ENCODE data around the gene VPS13D. TPM values are rescaled to one million over a fixed set of nuclear protein-coding genes. Genes with fewer than 3 reads are reported as not detected.

The VPS13D gene
- total RNA-seq, result 100 to 1,000 TPM in 1 of 4 donors, 10 to 100 TPM in 3; 33.2 to 115 (median 56.5) TPM

- intact Hi-C loops (cut with DNase I; ENCODE audit: low total_unique reads), result no loop called here
These were observed at the start of gene VPS13D for GRCh38 chr1:12229835-12230548. Gene VPS13D (plus strand): TSS chr1:12230030. CDS start chr1:12234267, 4,237 bp downstream.

GRCh38 chr1:12180315-12180714 lies 49.5 kb upstream of the VPS13D start:
- DNase-seq, result peak; percentile 56 to 68

More at GRCh38 chr1:12229835-12230548, at the start of gene VPS13D:
- Histone ChIP-seq H3K36me3 (no peaks in the 10 kb centered on the region), H3K4me1 (no peaks in the 10 kb centered on the region), H3K27ac (peak within 1 kb of the TSS; percentile 79 to 81), H3K9me3 (no peaks in the 10 kb centered on the region), H3K4me3 (peak within 1 kb of the TSS; percentile 93 to 100), H3K27me3 (no peaks in the 10 kb centered on the region)
- peak; percentile 72 to 80 for DNase-seq
- peak; percentile 82 to 99 (median 98) for TF ChIP-seq CTCF (IDR thresholded peaks at IDR 0.05)
- TF ChIP-seq POLR2A (IDR thresholded peaks at IDR 0.05), result peak in 1 of 2 donors; percentile 80

GRCh38 chr1:12180903-12181302 lies 48.9 kb upstream of the VPS13D start:
- intact Hi-C loops (cut with DNase I; ENCODE audit: low total_unique reads), result no loop called here
- peaks cover 0 to 28% of the 10 kb centered on the region in 2 donors for H3K4me1 ChIP-seq
- no peak overlapping the region for H3K4me3 ChIP-seq

More at GRCh38 chr1:12180315-12180714, 49.5 kb upstream of the VPS13D start:
- TF ChIP-seq POLR2A (IDR thresholded peaks at IDR 0.05) (no peak), CTCF (IDR thresholded peaks at IDR 0.05) (no peak)
- peak overlapping the region; percentile 83 to 90 for H3K27ac ChIP-seq
- H3K4me3 ChIP-seq, result no peak overlapping the region
- intact Hi-C loops (cut with DNase I; ENCODE audit: low total_unique reads), result no loop called here
- H3K27me3 ChIP-seq, result no peaks in the 10 kb centered on the region
- no peaks in the 10 kb centered on the region for H3K9me3 ChIP-seq
- H3K36me3 ChIP-seq, result no peaks in the 10 kb centered on the region
- peaks cover 0 to 22% of the 10 kb centered on the region in 2 donors for H3K4me1 ChIP-seq

GRCh38 chr1:12181568-12181967 lies 48.3 kb upstream of the VPS13D start:
- H3K36me3 ChIP-seq, result no peaks in the 10 kb centered on the region
- H3K4me1 ChIP-seq, result peaks cover 0 to 33% of the 10 kb centered on the region in 2 donors
- no peak overlapping the region for H3K4me3 ChIP-seq
- no peaks in the 10 kb centered on the region for H3K9me3 ChIP-seq
- no peaks in the 10 kb centered on the region for H3K27me3 ChIP-seq
- TF ChIP-seq CTCF (IDR thresholded peaks at IDR 0.05) (no peak), POLR2A (IDR thresholded peaks at IDR 0.05) (no peak)
- intact Hi-C loops (cut with DNase I; ENCODE audit: low total_unique reads), result no loop called here
- no peak for DNase-seq
- H3K27ac ChIP-seq, result peak overlapping the region; percentile 83 to 90

More at GRCh38 chr1:12180903-12181302, 48.9 kb upstream of the VPS13D start:
- H3K27me3 ChIP-seq, result no peaks in the 10 kb centered on the region
- no peak for DNase-seq
- no peaks in the 10 kb centered on the region for H3K9me3 ChIP-seq
- H3K27ac ChIP-seq, result peak overlapping the region; percentile 83 to 90
- TF ChIP-seq POLR2A (IDR thresholded peaks at IDR 0.05) (no peak), CTCF (IDR thresholded peaks at IDR 0.05) (no peak)
- no peaks in the 10 kb centered on the region for H3K36me3 ChIP-seq

GRCh38 chr1:12182410-12182984 lies 47.3 kb upstream of the VPS13D start:
- no peaks in the 10 kb centered on the region for H3K27me3 ChIP-seq
- no peak for TF ChIP-seq POLR2A (IDR thresholded peaks at IDR 0.05)
- TF ChIP-seq CTCF (IDR thresholded peaks at IDR 0.05), result no peak

More at GRCh38 chr1:12182410-12182984, 47.3 kb upstream of the VPS13D start:
- peaks cover 0 to 31% of the 10 kb centered on the region in 2 donors for H3K4me1 ChIP-seq
- no peak overlapping the region for H3K4me3 ChIP-seq
- no peaks in the 10 kb centered on the region for H3K36me3 ChIP-seq
- H3K27ac ChIP-seq, result peak overlapping the region; percentile 83 to 90
- intact Hi-C loops (cut with DNase I; ENCODE audit: low total_unique reads), result no loop called here
- DNase-seq, result no peak
- H3K9me3 ChIP-seq, result no peaks in the 10 kb centered on the region

All from uterus (tissue), 4 donors.